RWPE2 (cell line): ENCODE measurements around the gene ALOX5AP.

Source experiments
- ATAC-seq: fragments of 200-7000 bp; cut with Tn5 transposase; 3 replicates; pipeline ENCODE4 v1.9.1; 2021; ENCODE audit warnings: low read depth
- DNase-seq: peaks from one replicate; pipeline ENCODE4 v3.0.0-alpha.2; 2020; ENCODE audit warnings: low spot score
- H3K27ac ChIP-seq: fragments of 450-650 bp; 2 replicates; pipeline ENCODE4 v1.5.1; 2017; ENCODE audit warnings: mild to moderate bottlenecking; ENCODE audit not compliant: poor library complexity, severe bottlenecking
- H3K27me3 ChIP-seq: fragments of 250-450 bp; sonication (Bioruptor Pico); 2 replicates; pipeline ENCODE4 v1.5.1; 2021; ENCODE audit warnings: mild to moderate bottlenecking, moderate library complexity; ENCODE audit not compliant: insufficient read depth, poor library complexity, severe bottlenecking
- H3K36me3 ChIP-seq: fragments of 250-450 bp; sonication (Bioruptor Pico); 2 replicates; pipeline ENCODE4 v1.5.1; 2020; ENCODE audit warnings: low read depth, mild to moderate bottlenecking, moderate library complexity
- H3K4me1 ChIP-seq: fragments of 250-450 bp; sonication (Bioruptor Pico); 2 replicates; pipeline ENCODE4 v1.5.1; 2021; ENCODE audit warnings: mild to moderate bottlenecking, moderate library complexity; ENCODE audit not compliant: insufficient read depth, poor library complexity, severe bottlenecking
- H3K4me3 ChIP-seq: fragments of 250-450 bp; sonication (Bioruptor Pico); 2 replicates; pipeline ENCODE4 v1.5.1; 2021; ENCODE audit warnings: mild to moderate bottlenecking, moderate library complexity; ENCODE audit not compliant: severe bottlenecking
- H3K9me3 ChIP-seq: fragments of 250-450 bp; sonication (Bioruptor Pico); 2 replicates; pipeline ENCODE4 v1.5.1; 2021; ENCODE audit warnings: mild to moderate bottlenecking, moderate library complexity; ENCODE audit not compliant: severe bottlenecking
- CTCF ChIP-seq: fragments of 450-650 bp; IDR thresholded peaks from one replicate; pipeline ENCODE4 v1.5.1; 2017; ENCODE audit warnings: mild to moderate bottlenecking, moderate library complexity; ENCODE audit not compliant: poor library complexity, severe bottlenecking

ALOX5AP gene

DNA sequence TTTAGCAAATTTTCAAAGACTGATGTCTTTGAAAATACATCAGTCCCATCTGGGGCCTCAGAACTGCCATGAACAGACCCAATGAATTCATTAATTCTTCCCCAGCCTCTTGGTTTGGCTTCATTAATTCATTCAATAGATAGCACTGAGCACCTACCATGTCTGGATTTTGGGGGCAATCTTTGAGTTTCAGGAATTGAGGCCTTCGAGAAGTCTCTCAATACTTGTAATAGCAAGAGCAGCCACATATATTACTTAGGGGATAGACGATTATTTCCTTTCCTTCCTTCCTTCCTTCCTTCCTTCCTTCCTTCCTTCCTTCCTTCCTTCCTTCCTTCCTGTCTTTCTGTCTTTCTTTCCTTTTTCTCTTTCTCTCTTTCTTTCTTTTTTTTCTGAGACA lies 64.8 kb downstream of the ALOX5AP start:
- Histone ChIP-seq H3K36me3 (no peaks in the 10 kb centered on the region), H3K4me3 (no peak overlapping the region), H3K27me3 (no peaks in the 10 kb centered on the region), H3K4me1 (peaks cover 18% of the 10 kb centered on the region), H3K27ac (no peak overlapping the region), H3K9me3 (no peaks in the 10 kb centered on the region)
- DNase-seq: no peak
- TF ChIP-seq CTCF: no peak
- ATAC-seq: no peak

DNA sequence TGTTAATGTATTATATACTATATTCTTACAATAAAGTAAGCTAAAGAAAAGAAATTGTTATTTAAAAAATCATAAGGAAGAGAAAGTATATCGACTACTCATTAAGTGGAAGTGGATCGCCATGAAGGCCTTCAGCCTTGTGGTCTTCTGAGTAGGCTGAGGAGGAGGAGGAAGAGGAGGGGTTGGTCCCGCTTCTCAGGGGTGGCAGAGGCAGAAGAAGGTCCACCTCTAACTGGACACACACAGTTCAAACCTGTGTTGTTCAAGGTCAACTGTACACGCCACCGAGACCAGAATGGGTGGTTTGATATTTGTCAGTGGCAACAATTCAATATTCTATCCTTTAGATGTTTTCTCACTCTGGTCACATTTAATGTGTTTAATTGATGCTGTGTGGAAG lies 67.2 kb downstream of the ALOX5AP start:
- Histone ChIP-seq H3K27me3 (no peaks in the 10 kb centered on the region), H3K36me3 (no peaks in the 10 kb centered on the region), H3K27ac (no peak overlapping the region), H3K9me3 (no peaks in the 10 kb centered on the region), H3K4me1 (peaks cover 6% of the 10 kb centered on the region), H3K4me3 (no peak overlapping the region)
- DNase-seq: no peak
- ATAC-seq: no peak
- no peak for TF ChIP-seq CTCF

GRCh38 chr13:30802953-30803478 lies 67.7 kb downstream of the ALOX5AP start:
- H3K4me3 ChIP-seq: no peak overlapping the region
- ATAC-seq: peak; percentile 96
- H3K27me3 ChIP-seq: no peaks in the 10 kb centered on the region
- H3K36me3 ChIP-seq: no peaks in the 10 kb centered on the region
- peak; percentile 88 for TF ChIP-seq CTCF
- peak; percentile 74 for DNase-seq
- no peak overlapping the region for H3K27ac ChIP-seq
- peaks cover 6% of the 10 kb centered on the region for H3K4me1 ChIP-seq
- H3K9me3 ChIP-seq: no peaks in the 10 kb centered on the region

GRCh38 chr13:30803749-30804148 lies 68.4 kb downstream of the ALOX5AP start:
- DNase-seq (no peak), ATAC-seq (no peak)
- H3K36me3 ChIP-seq: no peaks in the 10 kb centered on the region
- H3K4me1 ChIP-seq: peaks cover 10% of the 10 kb centered on the region
- H3K27ac ChIP-seq: no peak overlapping the region
- H3K27me3 ChIP-seq: no peaks in the 10 kb centered on the region
- H3K4me3 ChIP-seq: no peak overlapping the region
- TF ChIP-seq CTCF: no peak
- no peaks in the 10 kb centered on the region for H3K9me3 ChIP-seq

DNA sequence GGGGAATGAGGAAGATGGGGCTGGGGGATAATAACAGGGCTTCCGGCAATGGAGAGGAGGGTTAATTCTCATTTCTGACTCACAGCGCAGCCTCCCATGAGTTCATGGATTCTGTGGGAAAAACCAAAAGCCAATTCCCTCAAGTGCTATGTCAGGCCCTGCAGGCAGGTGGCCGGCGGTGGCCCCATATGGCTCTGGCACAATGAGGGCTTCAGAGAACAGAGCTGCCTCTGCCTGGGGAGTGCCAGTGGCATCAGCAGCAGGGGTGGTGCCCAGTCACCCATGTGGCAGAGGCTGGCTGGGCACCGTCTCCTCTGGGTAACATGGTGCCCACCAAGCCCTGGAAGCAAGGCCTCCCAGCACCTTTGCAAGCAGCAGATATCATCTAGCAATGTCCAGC lies 69.1 kb downstream of the ALOX5AP start:
- Histone ChIP-seq H3K27me3 (no peaks in the 10 kb centered on the region), H3K36me3 (no peaks in the 10 kb centered on the region)
- TF ChIP-seq CTCF: no peak

More for the DNA sequence above, 69.1 kb downstream of the ALOX5AP start:
- DNase-seq (no peak), ATAC-seq (no peak)
- Histone ChIP-seq H3K4me3 (no peak overlapping the region), H3K4me1 (peaks cover 11% of the 10 kb centered on the region), H3K9me3 (no peaks in the 10 kb centered on the region), H3K27ac (no peak overlapping the region)
